ENCODE data around the gene SRCAP. TPM values are rescaled to one million over a fixed set of nuclear protein-coding genes. Genes with fewer than 3 reads are reported as not detected.

SRCAP gene
- polyA plus RNA-seq, 1 donor, result 36.8 TPM

- Histone ChIP-seq H3K27me3 (ENCODE audit: control insufficient read depth, insufficient read depth, low read length) (no peaks in the 10 kb centered on the region), H3K27ac (ENCODE audit: low read length) (no peak overlapping the region), H3K9me3 (ENCODE audit: control insufficient read depth, low read depth, low read length) (no peaks in the 10 kb centered on the region), H3K4me1 (ENCODE audit: control insufficient read depth, insufficient read depth, low read length) (peaks cover 16% of the 10 kb centered on the region), H3K36me3 (ENCODE audit: control insufficient read depth, insufficient read depth, low read length) (peaks cover 48% of the 10 kb centered on the region), H3K4me3 (ENCODE audit: low read length) (no peak overlapping the region)
- WGBS (ENCODE audit: insufficient coverage, low lambda C conversion rate), result 60% methylated on average over 1 of the region's 2 CpGs
- no peak for DNase-seq
These were observed 45.2 kb downstream of the SRCAP start for GRCh38 chr16:30744183-30744582.

- WGBS (ENCODE audit: insufficient coverage, low lambda C conversion rate), result no CpG with 5 or more reads among the region's 2 CpGs
- DNase-seq, result no peak
- Histone ChIP-seq H3K27me3 (ENCODE audit: control insufficient read depth, insufficient read depth, low read length) (no peaks in the 10 kb centered on the region), H3K36me3 (ENCODE audit: control insufficient read depth, insufficient read depth, low read length) (peaks cover 39% of the 10 kb centered on the region), H3K27ac (ENCODE audit: low read length) (no peak overlapping the region), H3K4me3 (ENCODE audit: low read length) (no peak overlapping the region), H3K4me1 (ENCODE audit: control insufficient read depth, insufficient read depth, low read length) (peaks cover 14% of the 10 kb centered on the region), H3K9me3 (ENCODE audit: control insufficient read depth, low read depth, low read length) (no peaks in the 10 kb centered on the region)
These were observed 46.1 kb downstream of the SRCAP start for GRCh38 chr16:30745082-30745481.

- H3K27ac ChIP-seq (ENCODE audit: low read length), result no peak overlapping the region
- H3K4me1 ChIP-seq (ENCODE audit: control insufficient read depth, insufficient read depth, low read length), result peaks cover 5% of the 10 kb centered on the region
- no peaks in the 10 kb centered on the region for H3K27me3 ChIP-seq (ENCODE audit: control insufficient read depth, insufficient read depth, low read length)
- H3K4me3 ChIP-seq (ENCODE audit: low read length), result no peak overlapping the region
- WGBS (ENCODE audit: insufficient coverage, low lambda C conversion rate), result no CpG with 5 or more reads among the region's 9 CpGs
- H3K9me3 ChIP-seq (ENCODE audit: control insufficient read depth, low read depth, low read length), result no peaks in the 10 kb centered on the region
- DNase-seq, result no peak
- peaks cover 40% of the 10 kb centered on the region for H3K36me3 ChIP-seq (ENCODE audit: control insufficient read depth, insufficient read depth, low read length)
These were observed 47.7 kb downstream of the SRCAP start for GRCh38 chr16:30746638-30747175.

GRCh38 chr16:30747331-30747730, 48.4 kb downstream of the SRCAP start:
- no peaks in the 10 kb centered on the region for H3K9me3 ChIP-seq (ENCODE audit: control insufficient read depth, low read depth, low read length)
- H3K4me1 ChIP-seq (ENCODE audit: control insufficient read depth, insufficient read depth, low read length), result peaks cover 5% of the 10 kb centered on the region
- WGBS (ENCODE audit: insufficient coverage, low lambda C conversion rate), result 33% methylated on average over 1 of the region's 3 CpGs
- DNase-seq, result peak in 1 of 2 donors; percentile 12
- H3K36me3 ChIP-seq (ENCODE audit: control insufficient read depth, insufficient read depth, low read length), result peaks cover 35% of the 10 kb centered on the region
- peak overlapping the region; percentile 53 for H3K27ac ChIP-seq (ENCODE audit: low read length)
- no peaks in the 10 kb centered on the region for H3K27me3 ChIP-seq (ENCODE audit: control insufficient read depth, insufficient read depth, low read length)
- H3K4me3 ChIP-seq (ENCODE audit: low read length), result peak overlapping the region; percentile 67

- Histone ChIP-seq H3K27me3 (ENCODE audit: control insufficient read depth, insufficient read depth, low read length) (no peaks in the 10 kb centered on the region), H3K4me3 (ENCODE audit: low read length) (peak within 1 kb of the TSS; percentile 67), H3K27ac (ENCODE audit: low read length) (peak within 1 kb of the TSS; percentile 53), H3K4me1 (ENCODE audit: control insufficient read depth, insufficient read depth, low read length) (peaks cover 5% of the 10 kb centered on the region), H3K9me3 (ENCODE audit: control insufficient read depth, low read depth, low read length) (no peaks in the 10 kb centered on the region), H3K36me3 (ENCODE audit: control insufficient read depth, insufficient read depth, low read length) (peaks cover 36% of the 10 kb centered on the region)
- DNase-seq, result peak; percentile 99 to 100
- no CpG with 5 or more reads among the region's 60 CpGs for WGBS (ENCODE audit: insufficient coverage, low lambda C conversion rate)
These were observed 49.0 kb downstream of the SRCAP start, which contains the start of gene PHKG2 for GRCh38 chr16:30747799-30748633. Gene PHKG2 (plus strand): TSS chr16:30748425. CDS start chr16:30748821, 396 bp downstream.

- Histone ChIP-seq H3K27me3 (ENCODE audit: control insufficient read depth, insufficient read depth, low read length) (no peaks in the 10 kb centered on the region), H3K4me3 (ENCODE audit: low read length) (peak overlapping the region; percentile 67), H3K36me3 (ENCODE audit: control insufficient read depth, insufficient read depth, low read length) (peaks cover 36% of the 10 kb centered on the region), H3K4me1 (ENCODE audit: control insufficient read depth, insufficient read depth, low read length) (peaks cover 5% of the 10 kb centered on the region), H3K9me3 (ENCODE audit: control insufficient read depth, low read depth, low read length) (no peaks in the 10 kb centered on the region), H3K27ac (ENCODE audit: low read length) (no peak overlapping the region)
- DNase-seq, result peak in 1 of 2 donors; percentile 36
- no CpG with 5 or more reads among the region's 36 CpGs for WGBS (ENCODE audit: insufficient coverage, low lambda C conversion rate)
These were observed 49.9 kb downstream of the SRCAP start for GRCh38 chr16:30748634-30749445.

GRCh38 chr16:30750201-30750600, 51.2 kb downstream of the SRCAP start:
- 100% methylated on average over 1 of the region's 4 CpGs for WGBS (ENCODE audit: insufficient coverage, low lambda C conversion rate)
- H3K4me1 ChIP-seq (ENCODE audit: control insufficient read depth, insufficient read depth, low read length), result peaks cover 5% of the 10 kb centered on the region
- no peaks in the 10 kb centered on the region for H3K9me3 ChIP-seq (ENCODE audit: control insufficient read depth, low read depth, low read length)
- peaks cover 38% of the 10 kb centered on the region for H3K36me3 ChIP-seq (ENCODE audit: control insufficient read depth, insufficient read depth, low read length)
- no peak for DNase-seq
- no peak overlapping the region for H3K27ac ChIP-seq (ENCODE audit: low read length)
- no peaks in the 10 kb centered on the region for H3K27me3 ChIP-seq (ENCODE audit: control insufficient read depth, insufficient read depth, low read length)
- H3K4me3 ChIP-seq (ENCODE audit: low read length), result no peak overlapping the region

GRCh38 chr16:30750876-30751465, 52.0 kb downstream of the SRCAP start:
- Histone ChIP-seq H3K4me3 (ENCODE audit: low read length) (no peak overlapping the region), H3K27me3 (ENCODE audit: control insufficient read depth, insufficient read depth, low read length) (no peaks in the 10 kb centered on the region), H3K36me3 (ENCODE audit: control insufficient read depth, insufficient read depth, low read length) (peaks cover 40% of the 10 kb centered on the region), H3K9me3 (ENCODE audit: control insufficient read depth, low read depth, low read length) (no peaks in the 10 kb centered on the region), H3K27ac (ENCODE audit: low read length) (no peak overlapping the region), H3K4me1 (ENCODE audit: control insufficient read depth, insufficient read depth, low read length) (peaks cover 5% of the 10 kb centered on the region)
- WGBS (ENCODE audit: insufficient coverage, low lambda C conversion rate), result no CpG with 5 or more reads among the region's 20 CpGs
- no peak for DNase-seq

- WGBS (ENCODE audit: insufficient coverage, low lambda C conversion rate), result no CpG with 5 or more reads among the region's 4 CpGs
- Histone ChIP-seq H3K36me3 (ENCODE audit: control insufficient read depth, insufficient read depth, low read length) (peaks cover 59% of the 10 kb centered on the region), H3K27ac (ENCODE audit: low read length) (no peak overlapping the region)
These were observed 54.6 kb downstream of the SRCAP start for GRCh38 chr16:30753596-30753995.

More at GRCh38 chr16:30753596-30753995, 54.6 kb downstream of the SRCAP start:
- Histone ChIP-seq H3K9me3 (ENCODE audit: control insufficient read depth, low read depth, low read length) (no peaks in the 10 kb centered on the region), H3K4me1 (ENCODE audit: control insufficient read depth, insufficient read depth, low read length) (no peaks in the 10 kb centered on the region), H3K27me3 (ENCODE audit: control insufficient read depth, insufficient read depth, low read length) (no peaks in the 10 kb centered on the region), H3K4me3 (ENCODE audit: low read length) (no peak overlapping the region)
- no peak for DNase-seq
